HCT116 (cell line): ENCODE data around the gene RBM33. TPM values are rescaled to one million over a fixed set of nuclear protein-coding genes. Genes with fewer than 3 reads are reported as not detected.

ENCODE experiments used
- ATAC-seq: fragments of 200-7000 bp; cut with Tn5 transposase; 2 replicates; pipeline ENCODE4 v1.9.1; 2020; ENCODE audit warnings: mild to moderate bottlenecking, moderate library complexity
- BruUV-seq: library from RNA; stranded (reverse); fragments of 400-500 nt; replicated peaks from 2 replicates; lab custom pipeline; 2021; lab: Mats Ljungman, UMichigan
- CTCF ChIA-PET: fragments of 300-600 bp; sonication (Branson Sonifier 250); formaldehyde crosslinking; loops from one replicate; lab custom pipeline; 2021; ENCODE audit warnings: antibody characterized with exemption; lab: Charles Lee
- POLR2A ChIA-PET: fragments of 300-600, 350-600 bp; sonication (Branson Sonifier 250); formaldehyde crosslinking; loops from one replicate; lab custom pipeline; 2021; ENCODE audit warnings: antibody characterized with exemption; lab: Charles Lee
- RAD21 ChIA-PET, 2 experiments: fragments of 300-600 bp; sonication (Branson Sonifier 250); formaldehyde crosslinking; loops; one replicate each; lab custom pipeline; 2023; ENCODE audit warnings: low total read pairs in 2 of 2; ENCODE audit not compliant: uncharacterized antibody in 2 of 2, unreplicated experiment in 2 of 2, low non-redundant PET in 1 of 2; lab: Charles Lee
- DNase-seq: peaks from one replicate; pipeline ENCODE4 v3.0.0-alpha.2; 2010; ENCODE audit warnings: low read depth, low spot score
- H2AFZ ChIP-seq: fragments of 200-600 bp; shearing (Covaris generic), sonication (generic); 2 replicates; pipeline ENCODE4 v1.6.1; 2017; ENCODE audit warnings: low read depth, mixed run types, mixed read lengths, antibody characterized with exemption, low read length; ENCODE audit not compliant: poor library complexity, severe bottlenecking
- H3K27ac ChIP-seq: 2 replicates; pipeline ENCODE4 v1.5.1; 2012; ENCODE audit warnings: low read depth, low read length
- H3K27me3 ChIP-seq: fragments of 200-600 bp; sonication (generic); 2 replicates; pipeline ENCODE4 v1.6.1; 2016; ENCODE audit warnings: mixed run types, low read length, mixed read lengths; ENCODE audit not compliant: insufficient read depth
- H3K36me3 ChIP-seq, 2 experiments: fragments of 200-500 bp in 1 of 2; fragments of 200-600 bp in 1 of 2; sonication (Bioruptor generic) in 1 of 2; sonication (generic) in 1 of 2; 2 replicates each; pipeline versions ENCODE4 v1.5.1 to v1.6.1; 2014 to 2016; ENCODE audit warnings: low read length in 2 of 2, inconsistent platforms in 1 of 2, mixed read lengths in 1 of 2, mixed run types in 1 of 2; ENCODE audit not compliant: insufficient read depth in 2 of 2, control insufficient read depth in 1 of 2
- H3K4me1 ChIP-seq, 2 experiments: fragments of 200-600 bp in 1 of 2; sonication (generic) in 1 of 2; 2 replicates each; pipeline versions ENCODE4 v1.5.1 to v1.6.1; 2012 to 2017; ENCODE audit warnings: low read length in 2 of 2, inconsistent platforms in 1 of 2, mild to moderate bottlenecking in 1 of 2, mixed read lengths in 1 of 2, mixed run types in 1 of 2, moderate library complexity in 1 of 2; ENCODE audit not compliant: insufficient read depth in 2 of 2, control insufficient read depth in 1 of 2
- H3K4me2 ChIP-seq: fragments of 200-600 bp; sonication (generic); 2 replicates; pipeline ENCODE4 v1.6.1; 2017; ENCODE audit warnings: mixed run types, low read length, mixed read lengths
- H3K4me3 ChIP-seq, 2 experiments: fragments of 200-600 bp in 1 of 2; sonication (generic) in 1 of 2; replicated peaks in 1 of 2; 2 replicates each; pipeline ENCODE4 v1.5.1; 2011 to 2016; ENCODE audit warnings: low read length in 2 of 2, control low read depth in 1 of 2, low read depth in 1 of 2, mild to moderate bottlenecking in 1 of 2, mixed read lengths in 1 of 2, mixed run types in 1 of 2
- H3K79me2 ChIP-seq: fragments of 200-600 bp; sonication (generic); 2 replicates; pipeline ENCODE4 v1.6.1; 2017; ENCODE audit warnings: mild to moderate bottlenecking, mixed run types, low read length, moderate library complexity, mixed read lengths; ENCODE audit not compliant: insufficient read depth
- H3K9ac ChIP-seq: fragments of 200-600 bp; sonication (generic); 2 replicates; pipeline ENCODE4 v1.6.1; 2016; ENCODE audit warnings: low read length, mixed read lengths
- H3K9me2 ChIP-seq: fragments of 200-600 bp; sonication (generic), shearing (Covaris generic); 2 replicates; pipeline ENCODE4 v1.6.1; 2017; ENCODE audit warnings: mixed run types, mild to moderate bottlenecking, moderate library complexity; ENCODE audit not compliant: insufficient read depth
- H3K9me3 ChIP-seq, 2 experiments: fragments of 200-500 bp in 1 of 2; fragments of 200-600 bp in 1 of 2; sonication (Bioruptor generic) in 1 of 2; sonication (generic) in 1 of 2; 2 replicates each; pipeline ENCODE4 v1.6.1; 2014 to 2017; ENCODE audit warnings: low read length in 2 of 2, mixed read lengths in 2 of 2, inconsistent platforms in 1 of 2, low read depth in 1 of 2, mild to moderate bottlenecking in 1 of 2, mixed run types in 1 of 2, moderate library complexity in 1 of 2; ENCODE audit not compliant: control insufficient read depth in 1 of 2, insufficient read depth in 1 of 2
- H4K20me1 ChIP-seq: fragments of 200-600 bp; sonication (generic), shearing (Covaris generic); 2 replicates; pipeline ENCODE4 v1.6.1; 2017; ENCODE audit warnings: mixed run types, mild to moderate bottlenecking, moderate library complexity; ENCODE audit not compliant: insufficient read depth
- RAD21 ChIP-seq: IDR thresholded peaks from 2 replicates; pipeline ENCODE4 v1.6.1; 2012; ENCODE audit warnings: low read depth, mild to moderate bottlenecking
- SIN3A ChIP-seq: IDR thresholded peaks from 2 replicates; pipeline ENCODE4 v1.6.1; 2012; ENCODE audit warnings: low read depth
- SP1 ChIP-seq: IDR thresholded peaks from 2 replicates; pipeline ENCODE4 v1.6.1; 2012; ENCODE audit warnings: low read depth
- YY1 ChIP-seq: IDR thresholded peaks from 2 replicates; pipeline ENCODE4 v1.6.1; 2011; ENCODE audit warnings: low read length, low read depth, moderate library complexity, mild to moderate bottlenecking; ENCODE audit not compliant: insufficient replicate concordance; ENCODE audit errors: extremely low read depth
- ZNF274 ChIP-seq: fragments of 200-500 bp; sonication (Bioruptor generic); IDR thresholded peaks from 2 replicates; pipeline ENCODE4 v1.6.1; 2014; ENCODE audit warnings: mild to moderate bottlenecking, low read depth, low read length, inconsistent platforms
- intact Hi-C: fragments of 100-400 bp; cut with micrococcal nuclease; formaldehyde crosslinking; loops from 2 replicates; pipeline ENCODE4 v1.10.0; 2022
- total RNA-seq: library from RNA; stranded (reverse); gene quantifications from one replicate; pipeline ENCODE4 v1.2.1, GENCODE V29; 2021; ENCODE audit not compliant: unreplicated experiment
- TF ChIP-seq, protein P1 (sequence below), 3 experiments: fragments of 200-600 bp in 1 of 3; sonication (generic) in 1 of 3; IDR thresholded peaks in 2 of 3; conservative IDR thresholded peaks in 1 of 3; 2 replicates each; pipeline ENCODE4 v1.5.1; 2012 to 2017; ENCODE audit warnings: low read depth in 2 of 3, low read length in 2 of 3, antibody characterized with exemption in 1 of 3, borderline replicate concordance in 1 of 3, control low read depth in 1 of 3, mild to moderate bottlenecking in 1 of 3, mixed read lengths in 1 of 3, mixed run types in 1 of 3, moderate library complexity in 1 of 3; ENCODE audit not compliant: insufficient read depth in 1 of 3

RBM33 gene
- total RNA-seq, 1 experiment from 2014 or later, result 64.3 TPM

DNA sequence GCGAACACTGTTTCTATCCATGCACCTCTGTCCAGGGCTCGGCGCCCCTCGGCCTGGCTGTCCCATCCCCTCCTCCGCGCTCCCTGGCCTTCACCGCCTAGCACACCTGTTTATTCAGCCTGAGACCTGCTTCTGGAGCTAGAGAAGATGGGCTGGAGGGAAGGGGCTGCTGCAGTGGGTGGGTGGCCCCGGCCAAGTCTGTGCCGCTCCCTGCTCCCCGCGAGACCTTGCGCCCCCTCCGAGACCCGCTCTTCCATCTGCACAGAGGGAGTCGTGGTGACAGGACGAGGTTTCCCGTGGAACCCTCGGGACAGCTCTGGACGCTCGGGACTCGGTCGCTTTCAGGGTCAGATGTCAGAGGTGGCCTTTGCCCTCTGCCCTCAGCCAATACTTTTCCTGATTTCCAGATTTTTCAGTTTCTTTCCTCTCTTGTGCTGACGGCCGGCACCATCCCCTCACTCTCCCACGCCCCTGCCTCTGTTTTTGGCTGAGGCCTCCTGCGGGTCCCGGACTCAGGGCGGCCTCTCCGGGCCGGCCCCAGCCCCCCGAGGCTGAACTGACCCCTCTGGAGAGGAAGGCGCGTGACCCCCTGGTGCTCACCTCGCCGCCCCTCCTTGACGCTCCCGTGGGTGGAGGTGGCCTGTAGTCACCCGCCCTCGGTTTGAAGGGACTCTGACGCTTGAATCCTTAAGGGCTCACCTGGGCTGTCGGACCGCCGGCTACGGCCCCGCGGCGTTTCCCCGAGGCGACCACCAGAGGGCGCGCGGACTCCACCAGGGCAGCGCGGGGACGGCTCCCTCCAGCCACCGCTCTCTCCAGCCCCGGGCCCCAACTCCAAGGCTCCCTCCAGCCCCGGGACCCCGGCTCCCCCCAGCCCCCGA is 152.2 kb downstream of the RBM33 start:
- Histone ChIP-seq H3K36me3 (no peaks in the 10 kb centered on the region), H3K9ac (no peak overlapping the region), H2AFZ (no peak overlapping the region), H4K20me1 (no peaks in the 10 kb centered on the region), H3K9me3 (no peaks in the 10 kb centered on the region), H3K27ac (no peak overlapping the region), H3K79me2 (no peaks in the 10 kb centered on the region), H3K4me2 (peak overlapping the region; percentile 45), H3K4me1 (no peaks in the 10 kb centered on the region; a peak in 1 of 4 replicates), H3K9me2 (no peaks in the 10 kb centered on the region), H3K4me3 (no peak overlapping the region), H3K27me3 (no peaks in the 10 kb centered on the region)
- ATAC-seq, result peak; percentile 97
- POLR2A ChIA-PET, result no interaction called here
- no TSS peak for BruUV-seq
- CTCF ChIA-PET, result no interaction called here
- DNase-seq, result no peak
- TF ChIP-seq SP1 (no peak), ZNF274 (no peak), YY1 (no peak), RAD21 (peak; percentile 93), SIN3A (no peak)
- TF ChIP-seq, protein P1, sequence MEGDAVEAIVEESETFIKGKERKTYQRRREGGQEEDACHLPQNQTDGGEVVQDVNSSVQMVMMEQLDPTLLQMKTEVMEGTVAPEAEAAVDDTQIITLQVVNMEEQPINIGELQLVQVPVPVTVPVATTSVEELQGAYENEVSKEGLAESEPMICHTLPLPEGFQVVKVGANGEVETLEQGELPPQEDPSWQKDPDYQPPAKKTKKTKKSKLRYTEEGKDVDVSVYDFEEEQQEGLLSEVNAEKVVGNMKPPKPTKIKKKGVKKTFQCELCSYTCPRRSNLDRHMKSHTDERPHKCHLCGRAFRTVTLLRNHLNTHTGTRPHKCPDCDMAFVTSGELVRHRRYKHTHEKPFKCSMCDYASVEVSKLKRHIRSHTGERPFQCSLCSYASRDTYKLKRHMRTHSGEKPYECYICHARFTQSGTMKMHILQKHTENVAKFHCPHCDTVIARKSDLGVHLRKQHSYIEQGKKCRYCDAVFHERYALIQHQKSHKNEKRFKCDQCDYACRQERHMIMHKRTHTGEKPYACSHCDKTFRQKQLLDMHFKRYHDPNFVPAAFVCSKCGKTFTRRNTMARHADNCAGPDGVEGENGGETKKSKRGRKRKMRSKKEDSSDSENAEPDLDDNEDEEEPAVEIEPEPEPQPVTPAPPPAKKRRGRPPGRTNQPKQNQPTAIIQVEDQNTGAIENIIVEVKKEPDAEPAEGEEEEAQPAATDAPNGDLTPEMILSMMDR (IDR thresholded peaks at IDR 0.05 in 2 of 3, conservative IDR thresholded peaks at IDR 0.05 in 1 of 3; ENCODE audit: borderline replicate concordance in 1 of 3, insufficient read depth in 1 of 3, low read depth in 2 of 3, low read length in 2 of 3), result peak; percentile 42 to 57 (median 56); a peak in 5 of 6 replicates
- RAD21 ChIA-PET, result no interaction called here
- intact Hi-C loops, result loop anchor here (1.0 to 10.0 kb wide), 6 partner anchors 676 to 1478 kb away; partner anchors contain the start of gene NOM1
